ENCODE measurements around the gene DDX17.
A peak's percentile ranks its signal among the peaks of the same experiment; 100 is the strongest.

The DDX17 gene

GRCh38 chr22:38501797-38502672 is 4.1 kb downstream of the DDX17 start:
- Histone ChIP-seq H3K9me3 (no peaks in the 10 kb centered on the region), H3K27ac (peak overlapping the region in 1 of 2 donors; percentile 99), H3K27me3 (no peaks in the 10 kb centered on the region), H3K4me1 (peaks cover 0 to 64% (median 29%) of the 10 kb centered on the region in 4 donors), H3K36me3 (peaks cover 38 to 48% (median 42%) of the 10 kb centered on the region in 3 donors), H3K4me3 (peak overlapping the region in 1 of 2 donors; percentile 97)
- TF ChIP-seq CTCF (IDR thresholded peaks at IDR 0.05), result no peak
- no peak for DNase-seq
- intact Hi-C loops (cut with DNase I; ENCODE audit: low total_unique reads), result no loop called here

GRCh38 chr22:38497869-38498268 is 8.2 kb downstream of the DDX17 start:
- no peak for DNase-seq
- intact Hi-C loops (cut with DNase I; ENCODE audit: low total_unique reads), result no loop called here
- H3K9me3 ChIP-seq, result no peaks in the 10 kb centered on the region
- peaks cover 77 to 89% (median 84%) of the 10 kb centered on the region in 3 donors for H3K36me3 ChIP-seq
- no peak overlapping the region for H3K4me3 ChIP-seq
- peaks cover 0 to 55% (median 20%) of the 10 kb centered on the region in 4 donors for H3K4me1 ChIP-seq
- no peaks in the 10 kb centered on the region for H3K27me3 ChIP-seq
- no peak overlapping the region for H3K27ac ChIP-seq
- TF ChIP-seq CTCF (IDR thresholded peaks at IDR 0.05), result no peak

GRCh38 chr22:38494939-38495338 is 11.2 kb downstream of the DDX17 start:
- no peak for DNase-seq
- no peak overlapping the region for H3K27ac ChIP-seq
- peaks cover 97 to 100% (median 98%) of the 10 kb centered on the region in 3 donors for H3K36me3 ChIP-seq
- no peak overlapping the region for H3K4me3 ChIP-seq
- TF ChIP-seq CTCF (IDR thresholded peaks at IDR 0.05), result no peak
- H3K9me3 ChIP-seq, result no peaks in the 10 kb centered on the region
- intact Hi-C loops (cut with DNase I; ENCODE audit: low total_unique reads), result no loop called here
- H3K4me1 ChIP-seq, result peaks cover 0 to 56% (median 19%) of the 10 kb centered on the region in 4 donors
- no peaks in the 10 kb centered on the region for H3K27me3 ChIP-seq

- DNase-seq, result no peak
- intact Hi-C loops (cut with DNase I; ENCODE audit: low total_unique reads), result no loop called here
- Histone ChIP-seq H3K9me3 (no peaks in the 10 kb centered on the region), H3K4me1 (peaks cover 0 to 51% (median 19%) of the 10 kb centered on the region in 4 donors), H3K36me3 (peaks cover 97 to 100% (median 98%) of the 10 kb centered on the region in 3 donors), H3K27me3 (no peaks in the 10 kb centered on the region), H3K4me3 (no peak overlapping the region), H3K27ac (no peak overlapping the region)
- no peak for TF ChIP-seq CTCF (IDR thresholded peaks at IDR 0.05)
Observed at GRCh38 chr22:38494498-38494897, 11.6 kb downstream of the DDX17 start.

- TF ChIP-seq CTCF (IDR thresholded peaks at IDR 0.05), result no peak
- H3K9me3 ChIP-seq, result no peaks in the 10 kb centered on the region
- no peak overlapping the region for H3K4me3 ChIP-seq
- H3K27me3 ChIP-seq, result no peaks in the 10 kb centered on the region
- peak overlapping the region; percentile 35 to 47 for H3K27ac ChIP-seq
- peaks cover 99 to 100% (median 100%) of the 10 kb centered on the region in 3 donors for H3K36me3 ChIP-seq
- DNase-seq, result no peak
- H3K4me1 ChIP-seq, result peaks cover 0 to 40% (median 17%) of the 10 kb centered on the region in 4 donors
- intact Hi-C loops (cut with DNase I; ENCODE audit: low total_unique reads), result no loop called here
Observed at GRCh38 chr22:38491707-38492348, 14.3 kb downstream of the DDX17 start.

All from tibial artery (tissue), 4 donors.